Ramos (cell line): ENCODE results near the gene TM4SF20.

Experiments used
- in situ Hi-C: fragments of 300-500 bp; cut with MboI; formaldehyde crosslinking; loops from one replicate; pipeline ENCODE4 v1.14.3; 2022; ENCODE audit warnings: low sequenced_read_pairs; ENCODE audit not compliant: unreplicated experiment

TM4SF20 gene

GRCh38 chr2:227323818-227324217 lies 55.3 kb downstream of the TM4SF20 start:
- in situ Hi-C loops, result no loop called here

GRCh38 chr2:227322530-227323205 lies 56.4 kb downstream of the TM4SF20 start:
- in situ Hi-C loops, result no loop called here

DNA sequence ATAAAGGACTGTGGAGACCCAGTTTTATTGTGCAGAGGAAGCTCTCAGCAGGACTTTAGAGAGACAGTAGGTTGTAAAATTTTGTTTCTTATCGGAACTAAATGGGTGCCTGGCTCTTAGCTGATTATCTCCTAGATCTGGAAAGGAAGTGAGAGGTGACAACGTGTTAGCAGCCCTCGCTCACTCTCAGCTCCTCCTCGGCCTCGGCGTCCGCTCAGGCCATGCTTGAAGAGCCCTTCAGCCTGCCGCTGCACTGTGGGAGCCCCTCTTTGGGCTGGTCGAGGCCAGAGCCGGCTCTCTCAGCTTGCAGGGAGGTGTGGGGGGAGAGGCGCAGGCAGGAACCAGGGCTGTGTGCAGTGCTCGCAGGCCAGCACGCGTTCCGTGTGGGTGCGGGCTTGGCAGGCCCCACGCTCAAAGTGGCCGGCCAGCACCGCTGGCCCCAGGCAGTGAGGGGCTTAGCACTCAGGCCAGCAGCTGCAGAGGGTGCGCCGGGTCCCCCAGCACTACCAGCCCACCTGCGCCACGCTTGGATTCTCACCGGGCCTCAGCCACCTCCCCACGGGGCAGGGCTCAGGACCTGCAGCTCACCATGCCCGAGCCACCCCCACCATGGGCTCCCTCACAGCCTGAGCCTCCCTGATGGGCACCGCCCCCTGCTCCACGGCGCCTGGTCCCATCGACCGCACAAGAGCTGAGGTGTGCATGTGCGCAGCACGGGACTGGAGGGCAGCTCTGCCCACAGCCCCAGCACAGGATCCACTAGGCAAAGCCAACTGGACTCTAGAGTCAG lies 58.6 kb downstream of the TM4SF20 start:
- in situ Hi-C loops, result no loop called here

- in situ Hi-C loops, result no loop called here
Measured at GRCh38 chr2:227317834-227318233, 61.3 kb downstream of the TM4SF20 start.

GRCh38 chr2:227313310-227313709 lies 65.8 kb downstream of the TM4SF20 start:
- in situ Hi-C loops, result no loop called here

DNA sequence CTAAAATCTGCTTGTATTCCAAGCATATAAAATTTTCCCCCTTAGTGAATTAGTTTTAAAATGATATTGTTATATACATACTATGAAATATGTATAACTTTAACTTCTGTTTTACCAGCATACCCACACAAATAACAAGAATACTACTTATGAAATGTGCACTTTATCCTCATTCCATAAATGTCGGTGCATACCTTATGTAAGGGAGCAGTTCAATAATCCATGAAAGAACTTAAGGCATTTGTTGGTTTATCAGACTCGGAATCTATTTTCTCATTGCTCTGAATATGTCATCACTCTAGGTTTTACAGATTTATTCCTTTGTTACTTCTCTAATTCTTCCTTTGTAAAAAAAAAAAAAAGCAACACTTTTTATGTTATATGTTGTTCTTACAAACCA lies 66.5 kb downstream of the TM4SF20 start:
- in situ Hi-C loops, result no loop called here
